H1 (cell line): ENCODE measurements around the gene RUFY1. TPM values are rescaled to one million over a fixed set of nuclear protein-coding genes. Genes with fewer than 3 reads are reported as not detected.

Experiments
- CTCF ChIA-PET: fragments of 300-600 bp; sonication (Branson Sonifier 250); formaldehyde crosslinking; loops from one replicate; lab custom pipeline; 2021; ENCODE audit not compliant: partially characterized antibody; lab: Charles Lee
- POLR2A ChIA-PET: fragments of 300-600 bp; sonication (Branson Sonifier 250); formaldehyde crosslinking; loops from one replicate; lab custom pipeline; 2021; ENCODE audit warnings: inconsistent platforms; ENCODE audit not compliant: partially characterized antibody; lab: Charles Lee
- DNase-seq, 2 experiments: peaks; one replicate each; pipeline versions ENCODE4 v3.0.0 to v3.0.0-alpha.2; 2010 to 2022; ENCODE audit warnings: low spot score in 2 of 2, low read depth in 1 of 2, mixed read lengths in 1 of 2
- FAIRE-seq: peaks from 2 replicates; lab custom pipeline; 2011; peaks lifted over from hg19 to GRCh38; lab: Jason Lieb, UNC
- H2AFZ ChIP-seq: 2 replicates; pipeline ENCODE4 v1.8.1; 2012; ENCODE audit warnings: low read length, inconsistent platforms
- H2AK5ac ChIP-seq: 2 replicates; pipeline ENCODE4 v1.6.1; 2013; ENCODE audit warnings: low read depth, low read length
- H2BK120ac ChIP-seq: replicated peaks from 2 replicates; pipeline ENCODE3; 2013; ENCODE audit warnings: low read depth, low read length, inconsistent platforms
- H2BK12ac ChIP-seq: 2 replicates; pipeline ENCODE4 v1.6.1; 2013; ENCODE audit warnings: low read depth, low read length
- H2BK15ac ChIP-seq: 2 replicates; pipeline ENCODE4 v1.6.1; 2013; ENCODE audit warnings: low read length
- H2BK20ac ChIP-seq: 2 replicates; pipeline ENCODE4 v1.6.1; 2013; ENCODE audit warnings: low read length
- H2BK5ac ChIP-seq: 2 replicates; pipeline ENCODE4 v1.6.1; 2013; ENCODE audit warnings: low read depth, low read length
- H3K14ac ChIP-seq: 2 replicates; pipeline ENCODE4 v1.6.1; 2013; ENCODE audit warnings: inconsistent platforms; ENCODE audit not compliant: insufficient read length
- H3K18ac ChIP-seq: 2 replicates; pipeline ENCODE4 v1.6.1; 2013; ENCODE audit warnings: low read length; ENCODE audit errors: extremely low read depth
- H3K23ac ChIP-seq: 2 replicates; pipeline ENCODE4 v1.6.1; 2013; ENCODE audit warnings: inconsistent platforms; ENCODE audit not compliant: insufficient read length
- H3K23me2 ChIP-seq: 2 replicates; pipeline ENCODE4 v1.6.1; 2013; ENCODE audit warnings: low read depth, low read length
- H3K27ac ChIP-seq: 2 replicates; pipeline ENCODE4 v1.6.1; 2011; ENCODE audit warnings: low read depth, low read length, inconsistent platforms
- H3K27me3 ChIP-seq, 4 experiments: replicated peaks in 1 of 4; 1 replicate in 1 of 4; 2 replicates in 3 of 4; pipeline versions ENCODE4 v1.6.1 to v1.8.1; 2011 to 2013; ENCODE audit warnings: low read length in 3 of 4, mild to moderate bottlenecking in 3 of 4, inconsistent platforms in 2 of 4, mixed read lengths in 2 of 4, moderate library complexity in 1 of 4; ENCODE audit not compliant: control insufficient read depth in 3 of 4, insufficient read depth in 3 of 4; ENCODE audit errors: extremely low read depth in 1 of 4
- H3K36me3 ChIP-seq, 4 experiments: 2 replicates each; pipeline versions ENCODE4 v1.6.1 to v1.8.1; 2011 to 2013; ENCODE audit warnings: mild to moderate bottlenecking in 4 of 4, low read length in 3 of 4, moderate library complexity in 2 of 4, control low read depth in 1 of 4, inconsistent platforms in 1 of 4; ENCODE audit not compliant: insufficient read depth in 4 of 4, control insufficient read depth in 2 of 4
- H3K4ac ChIP-seq: replicated peaks from 2 replicates; pipeline ENCODE3; 2013; ENCODE audit warnings: low read length, low read depth, mixed read lengths, inconsistent platforms; ENCODE audit not compliant: insufficient read length
- H3K4me1 ChIP-seq, 4 experiments: replicated peaks in 1 of 4; 1 replicate in 1 of 4; 2 replicates in 3 of 4; pipeline versions ENCODE4 v1.6.1 to v1.8.1; 2011 to 2013; ENCODE audit warnings: low read length in 3 of 4, inconsistent platforms in 2 of 4, mixed read lengths in 1 of 4; ENCODE audit not compliant: insufficient read depth in 4 of 4, control insufficient read depth in 3 of 4
- H3K4me2 ChIP-seq, 2 experiments: 2 replicates each; pipeline versions ENCODE4 v1.6.1 to v1.8.1; 2011 to 2013; ENCODE audit warnings: low read depth in 2 of 2, low read length in 2 of 2, control low read depth in 1 of 2, inconsistent platforms in 1 of 2, mild to moderate bottlenecking in 1 of 2; ENCODE audit not compliant: insufficient read depth in 1 of 2
- H3K4me3 ChIP-seq, 4 experiments: fragments of 200-600, 300-600 bp in 1 of 4; sonication (generic), shearing (Covaris generic), sonication (Bioruptor Twin) in 1 of 4; 2 replicates each; pipeline versions ENCODE4 v1.5.1 to v1.8.1; 2011 to 2016; ENCODE audit warnings: low read length in 4 of 4, low read depth in 3 of 4, control low read depth in 2 of 4, inconsistent platforms in 2 of 4, mild to moderate bottlenecking in 2 of 4, mixed read lengths in 1 of 4, moderate library complexity in 1 of 4; ENCODE audit not compliant: insufficient read depth in 2 of 4; ENCODE audit errors: extremely low read depth in 1 of 4
- H3K56ac ChIP-seq: replicated peaks from 2 replicates; pipeline ENCODE3; 2013; ENCODE audit warnings: low read depth, mild to moderate bottlenecking, mixed read lengths, low read length, inconsistent platforms; ENCODE audit not compliant: insufficient read length
- H3K79me1 ChIP-seq: 2 replicates; pipeline ENCODE4 v1.6.1; 2013; ENCODE audit warnings: low read depth, low read length, control low read depth
- H3K79me2 ChIP-seq, 2 experiments: 2 replicates each; pipeline versions ENCODE4 v1.6.1 to v1.8.1; 2012 to 2013; ENCODE audit warnings: low read length in 2 of 2, mild to moderate bottlenecking in 2 of 2, inconsistent platforms in 1 of 2; ENCODE audit not compliant: insufficient read depth in 2 of 2, control insufficient read depth in 1 of 2
- H3K9ac ChIP-seq, 4 experiments: replicated peaks in 1 of 4; 1 replicate in 1 of 4; 2 replicates in 3 of 4; pipeline versions ENCODE4 v1.6.1 to v1.8.1; 2011 to 2013; ENCODE audit warnings: low read depth in 3 of 4, low read length in 3 of 4, control low read depth in 2 of 4, mild to moderate bottlenecking in 2 of 4, moderate library complexity in 2 of 4, inconsistent platforms in 1 of 4; ENCODE audit errors: extremely low read depth in 1 of 4
- H3K9me3 ChIP-seq, 2 experiments: 2 replicates each; pipeline versions ENCODE4 v1.6.1 to v1.8.1; 2012 to 2013; ENCODE audit warnings: mild to moderate bottlenecking in 2 of 2, moderate library complexity in 2 of 2, control low read depth in 1 of 2, inconsistent platforms in 1 of 2, low read depth in 1 of 2, low read length in 1 of 2, mixed read lengths in 1 of 2; ENCODE audit not compliant: insufficient read depth in 2 of 2
- H4K20me1 ChIP-seq, 2 experiments: replicated peaks in 1 of 2; 2 replicates each; pipeline versions ENCODE3 to v1.8.1; 2011 to 2013; ENCODE audit warnings: inconsistent platforms in 2 of 2, low read length in 2 of 2, mild to moderate bottlenecking in 1 of 2; ENCODE audit not compliant: insufficient read depth in 2 of 2, control insufficient read depth in 1 of 2
- H4K5ac ChIP-seq: 2 replicates; pipeline ENCODE4 v1.6.1; 2013; ENCODE audit warnings: low read length, low read depth, mixed read lengths, inconsistent platforms; ENCODE audit not compliant: insufficient read length
- H4K8ac ChIP-seq: 2 replicates; pipeline ENCODE4 v1.8.0; 2013; ENCODE audit warnings: mild to moderate bottlenecking, moderate library complexity, low read length, inconsistent platforms; ENCODE audit not compliant: insufficient read depth; ENCODE audit errors: extremely low read depth
- H4K91ac ChIP-seq: replicated peaks from 2 replicates; pipeline ENCODE3; 2013; ENCODE audit warnings: low read length, mixed read lengths, inconsistent platforms; ENCODE audit not compliant: insufficient read length
- KDM4A ChIP-seq: IDR thresholded peaks from one replicate; pipeline ENCODE4 v1.7.1; 2012; ENCODE audit warnings: low read depth, mild to moderate bottlenecking, moderate library complexity, low read length, inconsistent platforms; ENCODE audit not compliant: severe bottlenecking
- POLR2A ChIP-seq, 2 experiments: IDR thresholded peaks; 1 replicate in 1 of 2; 2 replicates in 1 of 2; pipeline ENCODE4 v1.6.1; 2011; ENCODE audit warnings: low read depth in 2 of 2, low read length in 2 of 2, mild to moderate bottlenecking in 2 of 2; ENCODE audit errors: control extremely low read depth in 1 of 2
- POLR2AphosphoS5 ChIP-seq: IDR thresholded peaks from 2 replicates; pipeline ENCODE4 v1.6.1; 2011; ENCODE audit warnings: low read depth, low read length
- WGBS, 2 experiments: shearing (Covaris generic) in 1 of 2; methylation state at CpG; one replicate each; pipeline versions ENCODE4 v1.1.6 to v1.1.7; 2013 to 2015; ENCODE audit warnings: low lambda C conversion rate in 2 of 2, mixed read lengths in 2 of 2, inconsistent platforms in 1 of 2, low coverage in 1 of 2, missing lambda C conversion rate in 1 of 2; ENCODE audit not compliant: insufficient replicate concordance in 2 of 2, insufficient coverage in 1 of 2, insufficient read length in 1 of 2; ENCODE audit errors: extremely low coverage in 1 of 2, missing lambda C conversion rate in 1 of 2; 5-methylcytosine and 5-hydroxymethylcytosine counted together
- polyA plus RNA-seq, 7 experiments: library from polyadenylated mRNA; depleted of rRNA in 3 of 7; stranded (reverse) in 5 of 7; unstranded in 2 of 7; fragments of >200 nt in 5 of 7; fragments of 200-250 nt in 2 of 7; gene quantifications; 1 replicate in 5 of 7; 2 replicates in 1 of 7; 4 replicates in 1 of 7; pipeline versions ENCODE4 v1.2.1 to v1.2.3, GENCODE V29; 2011 to 2013; ENCODE audit warnings: missing spikeins in 2 of 7, mixed read lengths in 2 of 7
- total RNA-seq: library from RNA; stranded (reverse); fragmentation: NEBNext Ultra II Directional; extraction: Animal tissue kit (Norgen Biotek cat#: 25700); gene quantifications from 2 replicates; pipeline ENCODE4 v1.2.1, GENCODE V29; 2021

RUFY1 gene
- total and polyA plus RNA-seq, 2 of the 8 experiments (the other 6 are each of a cell fraction or from before 2014, with no cell fraction given) = 22.4 to 29.5 TPM

- Histone ChIP-seq H3K14ac (no peak overlapping the region), H3K4me3 (no peak overlapping the region), H3K27ac (no peak overlapping the region), H2AK5ac (no peak overlapping the region), H2BK120ac (no peak overlapping the region), H3K36me3 (peaks cover 50 to 90% (median 72%) of the 10 kb centered on the region in 4 experiments), H3K18ac (no peak overlapping the region), H4K20me1 (peaks cover 24 to 31% of the 10 kb centered on the region in 2 experiments), H2BK20ac (no peak overlapping the region), H4K8ac (no peak overlapping the region), H3K4me2 (no peak overlapping the region), H3K23ac (no peak overlapping the region), H4K91ac (no peak overlapping the region), H2BK15ac (no peak overlapping the region), H2AFZ (no peak overlapping the region), H2BK12ac (no peak overlapping the region), H4K5ac (no peak overlapping the region), H3K4ac (no peak overlapping the region), H3K79me1 (peaks cover 2% of the 10 kb centered on the region; the same call in 1 of the 2 replicates), H3K9ac (no peak overlapping the region), H3K4me1 (no peaks in the 10 kb centered on the region), H3K79me2 (peaks cover 0 to 3% of the 10 kb centered on the region in 2 experiments; a peak in 2 of 4 replicates), H3K27me3 (no peaks in the 10 kb centered on the region), H2BK5ac (no peak overlapping the region), H3K56ac (no peak overlapping the region), H3K23me2 (no peaks in the 10 kb centered on the region), H3K9me3 (no peaks in the 10 kb centered on the region)
- CTCF ChIA-PET = interaction anchor here (0.6 to 5.5 kb wide), 6 partner anchors 9 to 236 kb away, joined by 3 to 56 read pairs (median 3); partner anchors contain the start of gene HNRNPH1
- 92% methylated on average over 21 of the region's 21 CpGs; no CpG with 5 or more reads in 1 of the 2 experiments for WGBS, 2 experiments
- POLR2A ChIA-PET = interaction anchor here (0.8 to 20.5 kb wide), 15 partner anchors 26 to 150 kb away, joined by 3 to 351 read pairs (median 4); partner anchors contain the start of genes CBY3 and MAML1
- no peak for DNase-seq
- no peak for FAIRE-seq
- TF ChIP-seq POLR2A (IDR thresholded peaks at IDR 0.05; ENCODE audit: control extremely low read depth in 1 of 2, low read depth in 2 of 2, low read length in 2 of 2) (peak in 1 of 2 experiments; percentile 36), POLR2AphosphoS5 (peak; percentile 77; the same call in 1 of the 2 replicates), KDM4A (no peak)
These were observed 62.5 kb downstream of the RUFY1 start for GRCh38 chr5:179612577-179613459.
